CD14-positive monocyte (primary cell): ENCODE data around the gene PIR. TPM values are rescaled to one million over a fixed set of nuclear protein-coding genes. Genes with fewer than 3 reads are reported as not detected.

Experiments
- DNase-seq, 3 donors: peaks; one replicate each; pipeline ENCODE4 v3.0.0-alpha.2; 2011 to 2022
- H2AFZ ChIP-seq: 2 replicates; pipeline ENCODE4 v1.6.0; 2012; ENCODE audit warnings: mild to moderate bottlenecking, low read depth, low read length, inconsistent platforms; ENCODE audit not compliant: insufficient read depth, poor library complexity, severe bottlenecking
- H3K27ac ChIP-seq, 2 donors: 1 replicate in 1 of 2; 2 replicates in 1 of 2; pipeline ENCODE4 v1.5.1; 2012 to 2013; ENCODE audit warnings: low read length in 2 of 2, control low read depth in 1 of 2, inconsistent platforms in 1 of 2, low read depth in 1 of 2, mild to moderate bottlenecking in 1 of 2
- H3K27me3 ChIP-seq, 2 donors: one replicate each; pipeline versions ENCODE4 v1.6.0 to v1.6.1; 2011 to 2013; ENCODE audit warnings: low read length in 2 of 2; ENCODE audit not compliant: control insufficient read depth in 2 of 2, insufficient read depth in 2 of 2
- H3K36me3 ChIP-seq, 2 donors: replicated peaks in 1 of 2; 1 replicate in 1 of 2; 2 replicates in 1 of 2; pipeline versions ENCODE4 v1.5.1 to v1.6.1; 2012 to 2013; ENCODE audit warnings: low read length in 2 of 2, control low read depth in 1 of 2, inconsistent platforms in 1 of 2, mild to moderate bottlenecking in 1 of 2; ENCODE audit not compliant: insufficient read depth in 2 of 2, control insufficient read depth in 1 of 2
- H3K4me1 ChIP-seq, 2 donors: 1 replicate in 1 of 2; 2 replicates in 1 of 2; pipeline versions ENCODE4 v1.5.1 to v1.6.1; 2012 to 2013; ENCODE audit warnings: low read length in 2 of 2, control low read depth in 1 of 2, inconsistent platforms in 1 of 2, mild to moderate bottlenecking in 1 of 2, moderate library complexity in 1 of 2; ENCODE audit not compliant: insufficient read depth in 2 of 2, control insufficient read depth in 1 of 2
- H3K4me2 ChIP-seq: replicated peaks from 2 replicates; pipeline ENCODE3; 2012; ENCODE audit warnings: low read length, moderate library complexity, mild to moderate bottlenecking; ENCODE audit not compliant: poor library complexity, severe bottlenecking; ENCODE audit errors: extremely low read depth
- H3K4me3 ChIP-seq, 3 experiments: fragments of 200-600 bp in 1 of 3; sonication (generic) in 1 of 3; replicated peaks in 1 of 3; 1 replicate in 2 of 3; 2 replicates in 1 of 3; pipeline ENCODE4 v1.5.1; 2011 to 2013; ENCODE audit warnings: low read length in 3 of 3, mild to moderate bottlenecking in 3 of 3, control low read depth in 2 of 3, low read depth in 2 of 3, inconsistent platforms in 1 of 3, moderate library complexity in 1 of 3
- H3K79me2 ChIP-seq: 2 replicates; pipeline ENCODE4 v1.6.0; 2012; ENCODE audit warnings: mild to moderate bottlenecking, control low read depth, inconsistent platforms, low read length, moderate library complexity; ENCODE audit not compliant: insufficient read depth
- H3K9ac ChIP-seq: 2 replicates; pipeline ENCODE4 v1.6.0; 2017; ENCODE audit warnings: low read length, mild to moderate bottlenecking; ENCODE audit not compliant: insufficient read depth, poor library complexity, severe bottlenecking
- H3K9me3 ChIP-seq, 2 donors: replicated peaks in 1 of 2; 1 replicate in 1 of 2; 2 replicates in 1 of 2; pipeline versions ENCODE4 v1.5.1 to v1.6.1; 2012 to 2013; ENCODE audit warnings: low read length in 2 of 2, control low read depth in 1 of 2; ENCODE audit not compliant: control insufficient read depth in 1 of 2, insufficient read depth in 1 of 2
- H4K20me1 ChIP-seq: 2 replicates; pipeline ENCODE4 v1.6.0; 2012; ENCODE audit warnings: mild to moderate bottlenecking, low read length, control low read depth, moderate library complexity; ENCODE audit not compliant: insufficient read depth
- H3K27ac Mint-ChIP-seq, 7 donors: one replicate each; pipeline ENCODE4 v1.8.0; 2020; ENCODE audit warnings: mild to moderate bottlenecking in 7 of 7, mixed read lengths in 7 of 7, moderate library complexity in 6 of 7, inconsistent platforms in 2 of 7
- H3K27me3 Mint-ChIP-seq, 3 donors: one replicate each; pipeline ENCODE4 v1.8.0; 2021 to 2022; ENCODE audit warnings: low read depth in 3 of 3, mild to moderate bottlenecking in 3 of 3, mixed read lengths in 3 of 3, moderate library complexity in 3 of 3, inconsistent platforms in 1 of 3
- H3K36me3 Mint-ChIP-seq, 2 donors: one replicate each; pipeline ENCODE4 v1.8.0; 2020; ENCODE audit warnings: mixed read lengths in 2 of 2, inconsistent platforms in 1 of 2, mild to moderate bottlenecking in 1 of 2
- H3K4me1 Mint-ChIP-seq: one replicate; pipeline ENCODE4 v1.8.0; 2020; ENCODE audit warnings: mild to moderate bottlenecking, mixed read lengths
- H3K4me3 Mint-ChIP-seq, 2 donors: one replicate each; pipeline ENCODE4 v1.8.0; 2020; ENCODE audit warnings: mild to moderate bottlenecking in 2 of 2, mixed read lengths in 2 of 2, moderate library complexity in 1 of 2
- H3K9me3 Mint-ChIP-seq, 7 donors: one replicate each; pipeline ENCODE4 v1.8.0; 2020 to 2022; ENCODE audit warnings: mixed read lengths in 7 of 7, mild to moderate bottlenecking in 6 of 7, moderate library complexity in 6 of 7, inconsistent platforms in 2 of 7
- CTCF ChIP-seq: fragments of 200-600 bp; IDR thresholded peaks from one replicate; pipeline ENCODE4 v1.8.0; 2022; ENCODE audit warnings: antibody characterized with exemption, mild to moderate bottlenecking
- WGBS: methylation state at CpG from one replicate; pipeline ENCODE4 v1.1.5; 2013; ENCODE audit warnings: missing lambda C conversion rate; ENCODE audit not compliant: insufficient coverage; 5-methylcytosine and 5-hydroxymethylcytosine counted together
- intact Hi-C, 2 donors: fragments of 100-400 bp; cut with micrococcal nuclease; formaldehyde crosslinking; loops; one replicate each; pipeline versions ENCODE4 v1.15.0 to v1.15.1; 2023
- polyA plus RNA-seq, 3 donors: library from polyadenylated mRNA; depleted of rRNA in 1 of 3; unstranded in 2 of 3; stranded (reverse) in 1 of 3; fragments of 300-500 nt in 2 of 3; fragments of >200 nt in 1 of 3; fragmentation: Illumina TruSeq in 2 of 3; gene quantifications; 1 replicate in 2 of 3; 2 replicates in 1 of 3; pipeline ENCODE4 v1.2.3, GENCODE V29; 2012 to 2021

PIR gene
- polyA plus RNA-seq, 3 donors, result 0.05 to 0.23 TPM; not detected in 1

- Mint-ChIP-seq H3K4me3 (no peak overlapping the region), H3K27me3 (peaks cover 0 to 30% (median 0%) of the 10 kb centered on the region in 3 donors), H3K36me3 (no peaks in the 10 kb centered on the region), H3K4me1 (peaks cover 5% of the 10 kb centered on the region), H3K27ac (peak overlapping the region in 4 of 7 donors; percentile 51 to 87 (median 79)), H3K9me3 (peaks cover 0 to 2% (median 0%) of the 10 kb centered on the region in 7 donors)
- Histone ChIP-seq H3K9ac (no peak overlapping the region), H3K27ac (peak overlapping the region in 1 of 2 donors; percentile 42), H3K79me2 (no peaks in the 10 kb centered on the region), H3K9me3 (no peaks in the 10 kb centered on the region), H3K4me2 (no peak overlapping the region), H3K4me1 (no peaks in the 10 kb centered on the region), H3K36me3 (no peaks in the 10 kb centered on the region), H2AFZ (no peak overlapping the region), H3K27me3 (peaks cover 0 to 29% of the 10 kb centered on the region in 2 donors), H3K4me3 (no peak overlapping the region), H4K20me1 (no peaks in the 10 kb centered on the region)
- DNase-seq, result peak; percentile 63 to 80 (median 71)
- no CpG with 5 or more reads among the region's 3 CpGs for WGBS
- intact Hi-C loops, result no loop called here
- peak; percentile 67 for TF ChIP-seq CTCF
These were observed 22.1 kb downstream of the PIR start for GRCh38 chrX:15471028-15471427.

GRCh38 chrX:15469613-15470012 lies 23.5 kb downstream of the PIR start:
- TF ChIP-seq CTCF, result no peak
- no peak overlapping the region for H3K9ac ChIP-seq
- H2AFZ ChIP-seq, result no peak overlapping the region
- H3K9me3 ChIP-seq, result no peaks in the 10 kb centered on the region
- DNase-seq, result no peak
- peaks cover 0 to 30% of the 10 kb centered on the region in 2 donors for H3K27me3 ChIP-seq
- no peak overlapping the region for H3K4me2 ChIP-seq
- intact Hi-C loops, result loop anchor here in 1 of 2 donors (10.0 kb wide), 1 partner anchor 125 kb away; no protein-coding TSS in a partner anchor
- H3K36me3 Mint-ChIP-seq, result no peaks in the 10 kb centered on the region
- H3K27me3 Mint-ChIP-seq, result peaks cover 0 to 30% (median 0%) of the 10 kb centered on the region in 3 donors
- H3K27ac Mint-ChIP-seq, result no peak overlapping the region
- no peaks in the 10 kb centered on the region for H3K4me1 ChIP-seq
- no peak overlapping the region for H3K4me3 ChIP-seq
- H3K4me3 Mint-ChIP-seq, result no peak overlapping the region
- no peaks in the 10 kb centered on the region for H4K20me1 ChIP-seq
- no peak overlapping the region for H3K27ac ChIP-seq
- H3K9me3 Mint-ChIP-seq, result peaks cover 0 to 2% (median 0%) of the 10 kb centered on the region in 7 donors
- peaks cover 8% of the 10 kb centered on the region for H3K4me1 Mint-ChIP-seq
- no CpG with 5 or more reads among the region's 1 CpG for WGBS
- H3K36me3 ChIP-seq, result no peaks in the 10 kb centered on the region
- H3K79me2 ChIP-seq, result no peaks in the 10 kb centered on the region
